Gastrocnemius medialis (tissue), 4 donors: ENCODE results near the gene WNT10A. TPM values are rescaled to one million over a fixed set of nuclear protein-coding genes. Genes with fewer than 3 reads are reported as not detected.

Source experiments
- ATAC-seq, 2 donors: fragments of 150-250 bp; one replicate each; pipeline ENCODE4 v1.9.1; 2016
- DNase-seq, 2 donors: peaks; one replicate each; pipeline ENCODE4 v3.0.0-alpha.2; 2019
- H3K27ac ChIP-seq, 4 donors: fragments of 200-600 bp; sonication (generic); 1 replicate in 1 of 4; 2 replicates in 3 of 4; pipeline ENCODE4 v1.5.1; 2016 to 2018; ENCODE audit warnings: mild to moderate bottlenecking in 2 of 4, moderate library complexity in 1 of 4
- H3K27me3 ChIP-seq, 3 donors: fragments of 200-600 bp; sonication (generic) in 2 of 3; 1 replicate in 1 of 3; 2 replicates in 2 of 3; pipeline versions ENCODE4 v1.5.1 to v1.6.0; 2016 to 2019; ENCODE audit warnings: mild to moderate bottlenecking in 1 of 3, moderate library complexity in 1 of 3
- H3K36me3 ChIP-seq, 2 donors: fragments of 200-600 bp; sonication (generic) in 1 of 2; one replicate each; pipeline ENCODE4 v1.5.1; 2017 to 2018
- H3K4me1 ChIP-seq, 2 donors: fragments of 200-600 bp; sonication (generic) in 1 of 2; one replicate each; pipeline ENCODE4 v1.5.1; 2016 to 2017; ENCODE audit warnings: mild to moderate bottlenecking in 2 of 2
- H3K4me3 ChIP-seq, 4 donors: fragments of 200-600 bp; sonication (generic) in 3 of 4; 1 replicate in 1 of 4; 2 replicates in 3 of 4; pipeline ENCODE4 v1.5.1; 2016 to 2019; ENCODE audit warnings: mild to moderate bottlenecking in 2 of 4
- H3K9me3 ChIP-seq, 3 donors: fragments of 200-600 bp; sonication (generic) in 2 of 3; 1 replicate in 1 of 3; 2 replicates in 2 of 3; pipeline ENCODE4 v1.5.1; 2016 to 2019
- CTCF ChIP-seq, 5 experiments: fragments of 450-650 bp in 3 of 5; fragments of 200-600 bp in 2 of 5; sonication (generic) in 2 of 5; IDR thresholded peaks in 4 of 5; conservative IDR thresholded peaks in 1 of 5; 1 replicate in 4 of 5; 2 replicates in 1 of 5; pipeline ENCODE4 v1.5.1; 2016 to 2019; ENCODE audit warnings: antibody characterized with exemption in 5 of 5, mild to moderate bottlenecking in 3 of 5, moderate library complexity in 3 of 5
- POLR2A ChIP-seq, 2 donors: fragments of 450-650 bp; IDR thresholded peaks; one replicate each; pipeline ENCODE4 v1.6.1; 2017; ENCODE audit warnings: antibody characterized with exemption in 2 of 2, mild to moderate bottlenecking in 2 of 2, moderate library complexity in 2 of 2
- in situ Hi-C, 4 donors: fragments of 200-750 bp; cut with MboI; loops; one replicate each; pipeline versions ENCODE4 v1.15.0 to v1.8.0; 2017; ENCODE audit warnings: low sequenced_read_pairs in 4 of 4
- intact Hi-C: fragments of 100-400 bp; cut with DNase I; formaldehyde crosslinking; loops from one replicate; pipeline ENCODE4 v1.15.1; 2023; ENCODE audit warnings: low total_unique reads
- total RNA-seq, 4 donors: library from RNA; depleted of rRNA; stranded (reverse); fragments of >200 nt; gene quantifications; one replicate each; pipeline versions ENCODE4 v1.1.0 to v1.2.3, GENCODE V29; 2016

Gene WNT10A
- total RNA-seq, 4 donors from 2014 or later: not detected

GRCh38 chr2:218890369-218890768, 9.7 kb downstream of the WNT10A start:
- H3K27ac ChIP-seq: no peak overlapping the region
- DNase-seq: no peak
- no peak for TF ChIP-seq CTCF (IDR thresholded peaks at IDR 0.05 in 4 of 5, conservative IDR thresholded peaks at IDR 0.05 in 1 of 5)
- TF ChIP-seq POLR2A (IDR thresholded peaks at IDR 0.05): no peak
- no peak overlapping the region for H3K4me3 ChIP-seq
- in situ Hi-C loops: no loop called here
- intact Hi-C loops: no loop called here
- ATAC-seq: no peak
- H3K36me3 ChIP-seq: no peaks in the 10 kb centered on the region
- H3K9me3 ChIP-seq: no peaks in the 10 kb centered on the region
- peaks cover 0 to 3% of the 10 kb centered on the region in 2 donors for H3K4me1 ChIP-seq
- H3K27me3 ChIP-seq: peaks cover 19 to 26% (median 20%) of the 10 kb centered on the region in 3 donors

GRCh38 chr2:218891275-218892135, 10.9 kb downstream of the WNT10A start:
- no peak overlapping the region for H3K4me3 ChIP-seq
- intact Hi-C loops: no loop called here
- TF ChIP-seq POLR2A (IDR thresholded peaks at IDR 0.05) (no peak), CTCF (IDR thresholded peaks at IDR 0.05 in 4 of 5, conservative IDR thresholded peaks at IDR 0.05 in 1 of 5) (no peak)
- peaks cover 28 to 32% (median 31%) of the 10 kb centered on the region in 3 donors for H3K27me3 ChIP-seq
- peaks cover 0 to 3% of the 10 kb centered on the region in 2 donors for H3K4me1 ChIP-seq
- ATAC-seq (no peak), DNase-seq (no peak)
- no peaks in the 10 kb centered on the region for H3K9me3 ChIP-seq
- no peaks in the 10 kb centered on the region for H3K36me3 ChIP-seq
- in situ Hi-C loops: no loop called here
- H3K27ac ChIP-seq: no peak overlapping the region

GRCh38 chr2:218892693-218893348, 12.2 kb downstream of the WNT10A start:
- H3K27ac ChIP-seq: no peak overlapping the region
- in situ Hi-C loops: no loop called here

More at GRCh38 chr2:218892693-218893348, 12.2 kb downstream of the WNT10A start:
- Histone ChIP-seq H3K27me3 (peaks cover 41 to 45% (median 44%) of the 10 kb centered on the region in 3 donors), H3K4me1 (peaks cover 0 to 4% of the 10 kb centered on the region in 2 donors), H3K36me3 (no peaks in the 10 kb centered on the region), H3K9me3 (no peaks in the 10 kb centered on the region), H3K4me3 (peak overlapping the region; percentile 37 to 51 (median 44))
- ATAC-seq (peak; percentile 75 to 82), DNase-seq (peak in 1 of 2 donors; percentile 38)
- intact Hi-C loops: no loop called here
- TF ChIP-seq POLR2A (IDR thresholded peaks at IDR 0.05) (no peak), CTCF (IDR thresholded peaks at IDR 0.05 in 4 of 5, conservative IDR thresholded peaks at IDR 0.05 in 1 of 5) (peak in 3 of 5 experiments; percentile 18 to 38 (median 20))
